Caco-2 (cell line): Measurements from ENCODE around the gene NT5C1B. TPM values are rescaled to one million over a fixed set of nuclear protein-coding genes. Genes with fewer than 3 reads are reported as not detected.

Source experiments
- BruUV-seq: library from RNA; stranded (reverse); fragments of 400-500 nt; replicated peaks from 2 replicates; lab custom pipeline; 2021; lab: Mats Ljungman, UMichigan
- CTCF ChIA-PET: fragments of 300-600 bp; sonication (Branson Sonifier 250); formaldehyde crosslinking; loops from one replicate; lab custom pipeline; 2022; ENCODE audit warnings: antibody characterized with exemption; lab: Charles Lee
- POLR2A ChIA-PET: fragments of 300-600 bp; sonication (Branson Sonifier 250); formaldehyde crosslinking; loops from one replicate; lab custom pipeline; 2022; ENCODE audit warnings: antibody characterized with exemption; lab: Charles Lee
- DNase-seq, 2 experiments: peaks; one replicate each; pipeline versions ENCODE4 v3.0.0 to v3.0.0-alpha.2; 2020 to 2022
- H3K27me3 ChIP-seq: replicated peaks from 2 replicates; pipeline ENCODE4 v1.6.0; 2011; ENCODE audit warnings: low read length; ENCODE audit not compliant: control insufficient read depth, insufficient read depth
- H3K36me3 ChIP-seq: 2 replicates; pipeline ENCODE4 v1.5.1; 2011; ENCODE audit warnings: low read length; ENCODE audit not compliant: control insufficient read depth, insufficient read depth
- H3K4me1 ChIP-seq: fragments of 250-450 bp; sonication (Bioruptor Pico); 2 replicates; pipeline ENCODE4 v1.5.1; 2020; ENCODE audit warnings: mild to moderate bottlenecking
- H3K4me3 ChIP-seq: 2 replicates; pipeline ENCODE4 v1.5.1; 2011; ENCODE audit warnings: low read depth, mild to moderate bottlenecking, control low read depth, low read length
- H3K9me3 ChIP-seq: fragments of 250-450 bp; sonication (Bioruptor Pico); 2 replicates; pipeline ENCODE4 v1.5.1; 2020; ENCODE audit warnings: mild to moderate bottlenecking, moderate library complexity
- H3K27ac Mint-ChIP-seq: one replicate; pipeline ENCODE4 v1.8.0; 2022; ENCODE audit warnings: mixed read lengths; ENCODE audit not compliant: unreplicated experiment
- H3K27me3 Mint-ChIP-seq: one replicate; pipeline ENCODE4 v1.8.0; 2022; ENCODE audit warnings: mixed read lengths; ENCODE audit not compliant: insufficient read depth, unreplicated experiment
- H3K36me3 Mint-ChIP-seq: one replicate; pipeline ENCODE4 v1.8.0; 2022; ENCODE audit warnings: mild to moderate bottlenecking, mixed read lengths; ENCODE audit not compliant: insufficient read depth, unreplicated experiment
- H3K4me1 Mint-ChIP-seq: one replicate; pipeline ENCODE4 v1.8.0; 2022; ENCODE audit warnings: low read depth, mixed read lengths; ENCODE audit not compliant: unreplicated experiment
- H3K4me3 Mint-ChIP-seq: one replicate; pipeline ENCODE4 v1.8.0; 2022; ENCODE audit warnings: mild to moderate bottlenecking, moderate library complexity, mixed read lengths; ENCODE audit not compliant: unreplicated experiment
- H3K9me3 Mint-ChIP-seq: one replicate; pipeline ENCODE4 v1.8.0; 2022; ENCODE audit warnings: mixed read lengths; ENCODE audit not compliant: unreplicated experiment
- CTCF ChIP-seq, 2 experiments: fragments of 200-600 bp in 1 of 2; IDR thresholded peaks; 1 replicate in 1 of 2; 2 replicates in 1 of 2; pipeline versions ENCODE4 v1.5.1 to v1.8.0; 2011 to 2022; ENCODE audit warnings: antibody characterized with exemption in 1 of 2, control low read depth in 1 of 2, inconsistent platforms in 1 of 2, low read depth in 1 of 2, low read length in 1 of 2, mild to moderate bottlenecking in 1 of 2, moderate library complexity in 1 of 2; ENCODE audit not compliant: insufficient read depth in 1 of 2, severe bottlenecking in 1 of 2, unreplicated experiment in 1 of 2
- intact Hi-C: fragments of 100-400 bp; cut with micrococcal nuclease; formaldehyde crosslinking; loops from one replicate; pipeline ENCODE4 v1.10.0; 2022; ENCODE audit not compliant: unreplicated experiment
- total RNA-seq: library from RNA; stranded (reverse); gene quantifications from 2 replicates; pipeline ENCODE4 v1.2.3, GENCODE V29; 2022

Gene NT5C1B
- total RNA-seq, 1 experiment from 2014 or later = not detected

- no peaks in the 10 kb centered on the region for H3K9me3 Mint-ChIP-seq
- no peak overlapping the region for H3K4me3 Mint-ChIP-seq
- H3K4me1 ChIP-seq = no peaks in the 10 kb centered on the region
- no peak overlapping the region for H3K27ac Mint-ChIP-seq
- H3K36me3 ChIP-seq = no peaks in the 10 kb centered on the region
- H3K27me3 Mint-ChIP-seq = peaks cover 4% of the 10 kb centered on the region
- POLR2A ChIA-PET = no interaction called here
- DNase-seq = no peak
- H3K4me3 ChIP-seq = no peak overlapping the region
- no TSS peak for BruUV-seq
- no peaks in the 10 kb centered on the region for H3K9me3 ChIP-seq
- H3K27me3 ChIP-seq = no peaks in the 10 kb centered on the region
- CTCF ChIA-PET = no interaction called here
- intact Hi-C loops = no loop called here
- TF ChIP-seq CTCF (IDR thresholded peaks at IDR 0.05; ENCODE audit: insufficient read depth in 1 of 2, low read depth in 1 of 2, low read length in 1 of 2, severe bottlenecking in 1 of 2, unreplicated experiment in 1 of 2) = no peak
- no peaks in the 10 kb centered on the region for H3K36me3 Mint-ChIP-seq
- H3K4me1 Mint-ChIP-seq = no peaks in the 10 kb centered on the region
These were observed 34.4 kb upstream of the NT5C1B start for GRCh38 chr2:18623782-18624181.

GRCh38 chr2:18620867-18621632 is 31.7 kb upstream of the NT5C1B start:
- Histone ChIP-seq H3K36me3 (no peaks in the 10 kb centered on the region), H3K4me3 (no peak overlapping the region), H3K27me3 (no peaks in the 10 kb centered on the region), H3K4me1 (no peaks in the 10 kb centered on the region), H3K9me3 (no peaks in the 10 kb centered on the region)
- ChIA-PET POLR2A (no interaction called here), CTCF (no interaction called here)
- TF ChIP-seq CTCF (IDR thresholded peaks at IDR 0.05; ENCODE audit: insufficient read depth in 1 of 2, low read depth in 1 of 2, low read length in 1 of 2, severe bottlenecking in 1 of 2, unreplicated experiment in 1 of 2) = no peak
- H3K27ac Mint-ChIP-seq = no peak overlapping the region
- no peak for DNase-seq
- H3K4me3 Mint-ChIP-seq = no peak overlapping the region
- no peaks in the 10 kb centered on the region for H3K36me3 Mint-ChIP-seq
- peaks cover 4% of the 10 kb centered on the region for H3K27me3 Mint-ChIP-seq
- intact Hi-C loops = no loop called here
- no peaks in the 10 kb centered on the region for H3K4me1 Mint-ChIP-seq
- no TSS peak for BruUV-seq
- H3K9me3 Mint-ChIP-seq = no peaks in the 10 kb centered on the region

GRCh38 chr2:18619091-18619490 is 29.7 kb upstream of the NT5C1B start:
- Histone ChIP-seq H3K27me3 (no peaks in the 10 kb centered on the region), H3K4me1 (no peaks in the 10 kb centered on the region), H3K4me3 (no peak overlapping the region), H3K36me3 (no peaks in the 10 kb centered on the region), H3K9me3 (no peaks in the 10 kb centered on the region)
- POLR2A ChIA-PET = no interaction called here
- no peak overlapping the region for H3K27ac Mint-ChIP-seq
- no peak overlapping the region for H3K4me3 Mint-ChIP-seq
- CTCF ChIA-PET = no interaction called here
- no peaks in the 10 kb centered on the region for H3K9me3 Mint-ChIP-seq
- no peaks in the 10 kb centered on the region for H3K4me1 Mint-ChIP-seq
- no peaks in the 10 kb centered on the region for H3K36me3 Mint-ChIP-seq
- intact Hi-C loops = no loop called here
- no peak for TF ChIP-seq CTCF (IDR thresholded peaks at IDR 0.05; ENCODE audit: insufficient read depth in 1 of 2, low read depth in 1 of 2, low read length in 1 of 2, severe bottlenecking in 1 of 2, unreplicated experiment in 1 of 2)
- peaks cover 4% of the 10 kb centered on the region for H3K27me3 Mint-ChIP-seq
- DNase-seq = no peak
- BruUV-seq = no TSS peak
